ENCODE results near the gene CARD10. TPM values are rescaled to one million over a fixed set of nuclear protein-coding genes. Genes with fewer than 3 reads are reported as not detected.
A peak's percentile ranks its signal among the peaks of the same experiment; 100 is the strongest.

CARD10 gene
- total and polyA plus RNA-seq, 2 of the 13 experiments (the other 11 are each of a cell fraction or from before 2014, with no cell fraction given) = 35.2 to 55.8 TPM

GRCh38 chr22:37538590-37539357 lies 19.6 kb upstream of the CARD10 start (continued):
- TF ChIP-seq, protein P1, sequence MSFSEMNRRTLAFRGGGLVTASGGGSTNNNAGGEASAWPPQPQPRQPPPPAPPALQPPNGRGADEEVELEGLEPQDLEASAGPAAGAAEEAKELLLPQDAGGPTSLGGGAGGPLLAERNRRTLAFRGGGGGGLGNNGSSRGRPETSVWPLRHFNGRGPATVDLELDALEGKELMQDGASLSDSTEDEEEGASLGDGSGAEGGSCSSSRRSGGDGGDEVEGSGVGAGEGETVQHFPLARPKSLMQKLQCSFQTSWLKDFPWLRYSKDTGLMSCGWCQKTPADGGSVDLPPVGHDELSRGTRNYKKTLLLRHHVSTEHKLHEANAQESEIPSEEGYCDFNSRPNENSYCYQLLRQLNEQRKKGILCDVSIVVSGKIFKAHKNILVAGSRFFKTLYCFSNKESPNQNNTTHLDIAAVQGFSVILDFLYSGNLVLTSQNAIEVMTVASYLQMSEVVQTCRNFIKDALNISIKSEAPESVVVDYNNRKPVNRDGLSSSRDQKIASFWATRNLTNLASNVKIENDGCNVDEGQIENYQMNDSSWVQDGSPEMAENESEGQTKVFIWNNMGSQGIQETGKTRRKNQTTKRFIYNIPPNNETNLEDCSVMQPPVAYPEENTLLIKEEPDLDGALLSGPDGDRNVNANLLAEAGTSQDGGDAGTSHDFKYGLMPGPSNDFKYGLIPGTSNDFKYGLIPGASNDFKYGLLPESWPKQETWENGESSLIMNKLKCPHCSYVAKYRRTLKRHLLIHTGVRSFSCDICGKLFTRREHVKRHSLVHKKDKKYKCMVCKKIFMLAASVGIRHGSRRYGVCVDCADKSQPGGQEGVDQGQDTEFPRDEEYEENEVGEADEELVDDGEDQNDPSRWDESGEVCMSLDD (CRISPR knock-in tag; IDR thresholded peaks at IDR 0.05; ENCODE audit: borderline replicate concordance) = no peak
- TF ChIP-seq SIN3A (IDR thresholded peaks at IDR 0.05; ENCODE audit: borderline replicate concordance, low read depth, low read length) = no peak
- TF ChIP-seq, protein P2, sequence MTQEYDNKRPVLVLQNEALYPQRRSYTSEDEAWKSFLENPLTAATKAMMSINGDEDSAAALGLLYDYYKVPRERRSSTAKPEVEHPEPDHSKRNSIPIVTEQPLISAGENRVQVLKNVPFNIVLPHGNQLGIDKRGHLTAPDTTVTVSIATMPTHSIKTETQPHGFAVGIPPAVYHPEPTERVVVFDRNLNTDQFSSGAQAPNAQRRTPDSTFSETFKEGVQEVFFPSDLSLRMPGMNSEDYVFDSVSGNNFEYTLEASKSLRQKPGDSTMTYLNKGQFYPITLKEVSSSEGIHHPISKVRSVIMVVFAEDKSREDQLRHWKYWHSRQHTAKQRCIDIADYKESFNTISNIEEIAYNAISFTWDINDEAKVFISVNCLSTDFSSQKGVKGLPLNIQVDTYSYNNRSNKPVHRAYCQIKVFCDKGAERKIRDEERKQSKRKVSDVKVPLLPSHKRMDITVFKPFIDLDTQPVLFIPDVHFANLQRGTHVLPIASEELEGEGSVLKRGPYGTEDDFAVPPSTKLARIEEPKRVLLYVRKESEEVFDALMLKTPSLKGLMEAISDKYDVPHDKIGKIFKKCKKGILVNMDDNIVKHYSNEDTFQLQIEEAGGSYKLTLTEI (CRISPR knock-in tag; conservative IDR thresholded peaks at IDR 0.05) = no peak
- TF ChIP-seq ZNF501 (CRISPR knock-in tag; IDR thresholded peaks at IDR 0.05) = peak; percentile 69; the same call in 1 of the 2 replicates
- TF ChIP-seq GTF2F1 (IDR thresholded peaks at IDR 0.05; ENCODE audit: low read length) = no peak
- TF ChIP-seq ZNF639 (CRISPR knock-in tag; conservative IDR thresholded peaks at IDR 0.05) = no peak
- TF ChIP-seq CHCHD3 (CRISPR knock-in tag; IDR thresholded peaks at IDR 0.05) = no peak
- peak; percentile 74 for TF ChIP-seq PATZ1 (CRISPR knock-in tag; IDR thresholded peaks at IDR 0.05)
- peak; percentile 50; the same call in 1 of the 2 replicates for TF ChIP-seq ZFX (CRISPR knock-in tag; IDR thresholded peaks at IDR 0.05; ENCODE audit: low read depth)
- peak; percentile 85 for TF ChIP-seq MAZ (IDR thresholded peaks at IDR 0.05; ENCODE audit: borderline replicate concordance, low read depth, low read length)
- TF ChIP-seq MAZ (CRISPR knock-in tag; IDR thresholded peaks at IDR 0.05; ENCODE audit: low read depth) = peak; percentile 84; the same call in 1 of the 2 replicates
- no peak for TF ChIP-seq ZSCAN5A (CRISPR knock-in tag; IDR thresholded peaks at IDR 0.05; ENCODE audit: borderline replicate concordance)
- no peak for TF ChIP-seq ZNF577 (CRISPR knock-in tag; IDR thresholded peaks at IDR 0.05; ENCODE audit: borderline replicate concordance, low read depth)
- TF ChIP-seq HNRNPH1 (optimal IDR thresholded peaks at IDR 0.05; ENCODE audit: low read depth, low read length) = no peak
- no peak for TF ChIP-seq PBX3 (CRISPR knock-in tag; IDR thresholded peaks at IDR 0.05; ENCODE audit: borderline replicate concordance)
- no peak for TF ChIP-seq ZNF562 (CRISPR knock-in tag; IDR thresholded peaks at IDR 0.05; ENCODE audit: borderline replicate concordance)

Measured in HepG2 (cell line).